ENCODE data around the gene CORO1C. TPM values are rescaled to one million over a fixed set of nuclear protein-coding genes. Genes with fewer than 3 reads are reported as not detected.
A peak's percentile ranks its signal among the peaks of the same experiment; 100 is the strongest.

CORO1C gene
- total RNA-seq, 1 donor from 2014 or later = 307 TPM

GRCh38 chr12:108643941-108644810 is 87.1 kb downstream of the CORO1C start:
- peaks cover 35% of the 10 kb centered on the region for H3K36me3 ChIP-seq
- DNase-seq (peak; percentile 84), ATAC-seq (peak; percentile 89 to 92)
- TF ChIP-seq CTCF (IDR thresholded peaks at IDR 0.05) = no peak
- intact Hi-C loops (cut with DNase I) = no loop called here
- H3K4me3 ChIP-seq = no peak overlapping the region
- H3K4me1 ChIP-seq = peaks cover 62% of the 10 kb centered on the region
- H3K9me3 ChIP-seq = no peaks in the 10 kb centered on the region
- H3K27me3 ChIP-seq (ENCODE audit: low read depth) = no peaks in the 10 kb centered on the region
- H3K27ac ChIP-seq = peak overlapping the region; percentile 79

GRCh38 chr12:108642899-108643654 is 88.2 kb downstream of the CORO1C start:
- H3K27ac ChIP-seq = peak overlapping the region; percentile 79
- peaks cover 72% of the 10 kb centered on the region for H3K4me1 ChIP-seq

GRCh38 chr12:108642269-108642870 is 88.9 kb downstream of the CORO1C start:
- peaks cover 74% of the 10 kb centered on the region for H3K4me1 ChIP-seq
- peaks cover 17% of the 10 kb centered on the region for H3K36me3 ChIP-seq
- intact Hi-C loops (cut with DNase I) = no loop called here
- H3K4me3 ChIP-seq = no peak overlapping the region
- DNase-seq (no peak), ATAC-seq (no peak)
- no peaks in the 10 kb centered on the region for H3K9me3 ChIP-seq
- H3K27ac ChIP-seq = peak overlapping the region; percentile 18
- TF ChIP-seq CTCF (IDR thresholded peaks at IDR 0.05) = no peak
- no peaks in the 10 kb centered on the region for H3K27me3 ChIP-seq (ENCODE audit: low read depth)

More at GRCh38 chr12:108642899-108643654, 88.2 kb downstream of the CORO1C start:
- Histone ChIP-seq H3K9me3 (no peaks in the 10 kb centered on the region), H3K36me3 (peaks cover 24% of the 10 kb centered on the region), H3K4me3 (no peak overlapping the region), H3K27me3 (ENCODE audit: low read depth) (no peaks in the 10 kb centered on the region)
- ATAC-seq = peak in 1 of 2 donors; percentile 34
- intact Hi-C loops (cut with DNase I) = no loop called here
- no peak for TF ChIP-seq CTCF (IDR thresholded peaks at IDR 0.05)
- no peak for DNase-seq

- Histone ChIP-seq H3K27ac (peak overlapping the region; percentile 18), H3K4me1 (peaks cover 78% of the 10 kb centered on the region), H3K4me3 (no peak overlapping the region), H3K27me3 (ENCODE audit: low read depth) (no peaks in the 10 kb centered on the region), H3K9me3 (no peaks in the 10 kb centered on the region), H3K36me3 (peaks cover 12% of the 10 kb centered on the region)
- no peak for TF ChIP-seq CTCF (IDR thresholded peaks at IDR 0.05)
- intact Hi-C loops (cut with DNase I) = no loop called here
- ATAC-seq (peak; percentile 1 to 2), DNase-seq (no peak)
Measured at GRCh38 chr12:108641446-108642268, 89.7 kb downstream of the CORO1C start.

Data from lower lobe of right lung (tissue), 2 donors.